ENCODE measurements around the gene GTF2F2.

GTF2F2 gene

GRCh38 chr13:45207319-45207718 lies 87.0 kb downstream of the GTF2F2 start:
- H3K27ac ChIP-seq (replicated peaks) = no peak overlapping the region
- no peak for DNase-seq (ENCODE audit: low read depth in 1 of 2, low spot score in 1 of 2)
- TF ChIP-seq GABPA (IDR thresholded peaks at IDR 0.05; ENCODE audit: low read depth) = no peak
- TF ChIP-seq CTCF (IDR thresholded peaks at IDR 0.05; ENCODE audit: insufficient read depth, low read length) = no peak
- no peak for TF ChIP-seq POLR2AphosphoS5 (IDR thresholded peaks at IDR 0.05; ENCODE audit: low read depth)
- TF ChIP-seq SPI1 (IDR thresholded peaks at IDR 0.05; ENCODE audit: borderline replicate concordance, low read depth) = no peak
- no peak for TF ChIP-seq REST (IDR thresholded peaks at IDR 0.05; ENCODE audit: insufficient replicate concordance, low read depth)
- H3K27me3 ChIP-seq (ENCODE audit: insufficient read depth, poor library complexity, severe bottlenecking) = no peaks in the 10 kb centered on the region
- H3K4me3 ChIP-seq (replicated peaks; ENCODE audit: insufficient read depth, low read length) = no peak overlapping the region

- DNase-seq (ENCODE audit: low read depth in 1 of 2, low spot score in 1 of 2) = no peak
- H3K27me3 ChIP-seq (ENCODE audit: insufficient read depth, poor library complexity, severe bottlenecking) = no peaks in the 10 kb centered on the region
- no peak for TF ChIP-seq SPI1 (IDR thresholded peaks at IDR 0.05; ENCODE audit: borderline replicate concordance, low read depth)
- H3K4me3 ChIP-seq (replicated peaks; ENCODE audit: insufficient read depth, low read length) = no peak overlapping the region
- no peak overlapping the region for H3K27ac ChIP-seq (replicated peaks)
These were observed 87.8 kb downstream of the GTF2F2 start for GRCh38 chr13:45208132-45208531.

GRCh38 chr13:45209229-45209628 lies 88.9 kb downstream of the GTF2F2 start:
- DNase-seq (ENCODE audit: low read depth in 1 of 2, low spot score in 1 of 2) = peak; percentile 26 to 49
- H3K4me3 ChIP-seq (replicated peaks; ENCODE audit: insufficient read depth, low read length) = no peak overlapping the region
- no peaks in the 10 kb centered on the region for H3K27me3 ChIP-seq (ENCODE audit: insufficient read depth, poor library complexity, severe bottlenecking)
- H3K27ac ChIP-seq (replicated peaks) = no peak overlapping the region
- TF ChIP-seq CTCF (IDR thresholded peaks at IDR 0.05; ENCODE audit: insufficient read depth, low read length) (no peak), GABPA (IDR thresholded peaks at IDR 0.05; ENCODE audit: low read depth) (no peak), SPI1 (IDR thresholded peaks at IDR 0.05; ENCODE audit: borderline replicate concordance, low read depth) (no peak), POLR2AphosphoS5 (IDR thresholded peaks at IDR 0.05; ENCODE audit: low read depth) (no peak), REST (IDR thresholded peaks at IDR 0.05; ENCODE audit: insufficient replicate concordance, low read depth) (no peak)

GRCh38 chr13:45215392-45216077 lies 95.2 kb downstream of the GTF2F2 start:
- no peak for DNase-seq (ENCODE audit: low read depth in 1 of 2, low spot score in 1 of 2)
- Histone ChIP-seq H3K27ac (replicated peaks) (no peak overlapping the region), H3K4me3 (replicated peaks; ENCODE audit: insufficient read depth, low read length) (no peak overlapping the region), H3K27me3 (ENCODE audit: insufficient read depth, poor library complexity, severe bottlenecking) (no peaks in the 10 kb centered on the region)
- TF ChIP-seq SPI1 (IDR thresholded peaks at IDR 0.05; ENCODE audit: borderline replicate concordance, low read depth) (no peak), CTCF (IDR thresholded peaks at IDR 0.05; ENCODE audit: insufficient read depth, low read length) (no peak), REST (IDR thresholded peaks at IDR 0.05; ENCODE audit: insufficient replicate concordance, low read depth) (no peak), GABPA (IDR thresholded peaks at IDR 0.05; ENCODE audit: low read depth) (no peak), POLR2AphosphoS5 (IDR thresholded peaks at IDR 0.05; ENCODE audit: low read depth) (no peak)
